Esophagus muscularis mucosa (tissue), 4 donors: ENCODE data around the gene C4orf50. TPM values are rescaled to one million over a fixed set of nuclear protein-coding genes. Genes with fewer than 3 reads are reported as not detected.

ENCODE experiments used
- DNase-seq: peaks from one replicate; pipeline ENCODE4 v3.0.0-alpha.2; 2017; ENCODE audit errors: extremely low spot score
- H3K27ac ChIP-seq, 4 donors: fragments of 200-600 bp; sonication (generic); replicated peaks in 1 of 4; 1 replicate in 3 of 4; 2 replicates in 1 of 4; pipeline ENCODE4 v1.5.1; 2016 to 2019; ENCODE audit warnings: mild to moderate bottlenecking in 1 of 4
- H3K27me3 ChIP-seq, 4 donors: fragments of 200-600 bp; sonication (generic); one replicate each; pipeline versions ENCODE4 v1.5.1 to v1.6.0; 2016 to 2019
- H3K36me3 ChIP-seq, 4 donors: fragments of 200-600 bp; sonication (generic); one replicate each; pipeline ENCODE4 v1.5.1; 2016 to 2019
- H3K4me1 ChIP-seq, 4 donors: fragments of 200-600 bp; sonication (generic); one replicate each; pipeline ENCODE4 v1.5.1; 2016 to 2019
- H3K4me3 ChIP-seq, 4 donors: fragments of 200-600 bp; sonication (generic); 1 replicate in 2 of 4; 2 replicates in 2 of 4; pipeline ENCODE4 v1.5.1; 2016 to 2019; ENCODE audit warnings: mild to moderate bottlenecking in 4 of 4, moderate library complexity in 1 of 4
- H3K9me3 ChIP-seq, 4 donors: fragments of 200-600 bp; sonication (generic); 1 replicate in 3 of 4; 2 replicates in 1 of 4; pipeline ENCODE4 v1.5.1; 2016 to 2019
- EP300 ChIP-seq: sonication (generic); formaldehyde crosslinking; IDR thresholded peaks from one replicate; pipeline ENCODE4 v1.6.1; 2017; ENCODE audit warnings: antibody characterized with exemption
- POLR2A ChIP-seq: fragments of 450-650 bp; IDR thresholded peaks from one replicate; pipeline ENCODE4 v1.6.1; 2017; ENCODE audit warnings: antibody characterized with exemption, moderate library complexity, mild to moderate bottlenecking, low read depth
- POLR2AphosphoS5 ChIP-seq, 2 donors: sonication (generic); formaldehyde crosslinking; IDR thresholded peaks; one replicate each; pipeline ENCODE4 v1.6.1; 2017; ENCODE audit warnings: antibody characterized with exemption in 2 of 2
- WGBS: methylation state at CpG from one replicate; pipeline ENCODE4 v1.1.5; 2018; 5-methylcytosine and 5-hydroxymethylcytosine counted together
- intact Hi-C: fragments of 100-400 bp; cut with DNase I; formaldehyde crosslinking; loops from one replicate; pipeline ENCODE4 v1.15.1; 2023
- total RNA-seq, 4 donors: library from RNA; depleted of rRNA; stranded (reverse); fragments of >200 nt; gene quantifications; one replicate each; pipeline versions ENCODE4 v1.1.0 to v1.2.1, GENCODE V29; 2016
- TF ChIP-seq, protein P1 (sequence below), 3 experiments: fragments of 200-600 bp in 2 of 3; fragments of 450-650 bp in 1 of 3; sonication (generic) in 2 of 3; IDR thresholded peaks; one replicate each; pipeline ENCODE4 v1.5.1; 2017 to 2019; ENCODE audit warnings: antibody characterized with exemption in 3 of 3, mild to moderate bottlenecking in 2 of 3, moderate library complexity in 1 of 3

The C4orf50 gene
- total RNA-seq, 4 donors from 2014 or later = 0.11 to 0.42 (median 0.26) TPM

DNA sequence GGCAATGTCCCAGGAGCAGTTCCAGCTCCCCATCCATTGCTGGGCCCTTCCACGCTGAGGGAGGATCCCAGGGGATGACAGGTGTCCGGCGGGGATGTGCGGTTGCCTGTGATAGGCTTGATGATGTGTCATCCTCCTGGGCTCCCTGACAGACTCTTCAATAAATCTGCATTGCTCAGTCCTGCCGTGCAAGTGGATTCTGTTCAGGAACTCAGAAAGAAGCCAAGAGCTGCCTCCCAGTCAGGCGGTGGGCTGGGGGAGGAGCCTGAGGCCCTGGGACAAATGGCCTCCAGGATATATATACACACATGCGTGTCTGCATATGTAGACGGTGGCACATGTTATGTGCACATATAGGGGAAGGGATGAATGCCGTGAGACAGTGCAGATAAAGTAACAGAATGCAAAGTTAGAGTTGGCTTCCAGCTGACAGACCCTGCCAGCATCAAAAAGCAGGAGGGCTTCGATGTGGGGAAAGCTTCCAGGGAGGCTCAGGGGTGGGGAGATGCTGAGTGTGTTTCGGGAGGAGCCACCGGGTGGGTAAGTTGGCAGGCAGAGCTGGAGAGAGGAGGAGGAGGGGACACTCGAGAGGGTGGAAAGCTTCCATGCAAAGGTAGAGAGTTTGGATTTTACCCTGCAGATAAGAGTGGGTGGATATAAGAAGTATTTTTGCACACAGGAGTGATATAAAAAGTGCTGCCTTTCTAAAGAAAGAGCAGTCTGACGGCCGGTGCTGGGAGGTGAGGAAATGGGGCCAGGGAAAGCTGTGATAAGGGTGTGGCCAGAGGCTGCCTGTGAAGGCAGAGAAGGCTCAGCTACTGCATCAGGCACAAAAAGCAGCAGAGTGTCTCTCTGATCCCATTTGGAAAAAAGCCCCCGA lies 96.9 kb downstream of the C4orf50 start:
- DNase-seq = no peak
- WGBS = 29% methylated on average over 16 of the region's 16 CpGs

DNA sequence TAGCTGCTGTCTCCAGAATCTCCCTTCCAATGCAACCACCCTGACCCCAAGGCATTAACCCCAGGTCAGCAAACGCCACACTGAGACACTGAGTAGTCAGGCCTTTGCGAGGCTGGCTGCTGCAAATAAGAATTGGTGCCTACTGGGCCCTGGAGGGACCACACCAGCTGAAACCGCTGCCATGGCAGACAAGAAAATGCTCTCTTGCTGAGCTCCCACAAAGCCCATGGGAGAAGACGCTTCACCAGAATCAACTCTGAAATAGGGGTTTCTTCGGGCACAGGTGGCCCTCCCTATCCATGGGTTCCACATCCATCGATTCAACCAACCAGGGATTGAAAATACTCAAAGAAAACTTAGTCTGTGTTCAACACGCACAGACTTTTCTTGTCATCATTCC lies 98.7 kb downstream of the C4orf50 start:
- peaks cover 0 to 4% (median 0%) of the 10 kb centered on the region in 4 donors for H3K9me3 ChIP-seq
- no peak for DNase-seq
- peaks cover 0 to 76% (median 0%) of the 10 kb centered on the region in 4 donors for H3K27me3 ChIP-seq
- no peaks in the 10 kb centered on the region for H3K36me3 ChIP-seq
- H3K27ac ChIP-seq = no peak overlapping the region
- H3K4me3 ChIP-seq = no peak overlapping the region
- intact Hi-C loops = no loop called here
- H3K4me1 ChIP-seq = no peaks in the 10 kb centered on the region
- TF ChIP-seq, protein P1, sequence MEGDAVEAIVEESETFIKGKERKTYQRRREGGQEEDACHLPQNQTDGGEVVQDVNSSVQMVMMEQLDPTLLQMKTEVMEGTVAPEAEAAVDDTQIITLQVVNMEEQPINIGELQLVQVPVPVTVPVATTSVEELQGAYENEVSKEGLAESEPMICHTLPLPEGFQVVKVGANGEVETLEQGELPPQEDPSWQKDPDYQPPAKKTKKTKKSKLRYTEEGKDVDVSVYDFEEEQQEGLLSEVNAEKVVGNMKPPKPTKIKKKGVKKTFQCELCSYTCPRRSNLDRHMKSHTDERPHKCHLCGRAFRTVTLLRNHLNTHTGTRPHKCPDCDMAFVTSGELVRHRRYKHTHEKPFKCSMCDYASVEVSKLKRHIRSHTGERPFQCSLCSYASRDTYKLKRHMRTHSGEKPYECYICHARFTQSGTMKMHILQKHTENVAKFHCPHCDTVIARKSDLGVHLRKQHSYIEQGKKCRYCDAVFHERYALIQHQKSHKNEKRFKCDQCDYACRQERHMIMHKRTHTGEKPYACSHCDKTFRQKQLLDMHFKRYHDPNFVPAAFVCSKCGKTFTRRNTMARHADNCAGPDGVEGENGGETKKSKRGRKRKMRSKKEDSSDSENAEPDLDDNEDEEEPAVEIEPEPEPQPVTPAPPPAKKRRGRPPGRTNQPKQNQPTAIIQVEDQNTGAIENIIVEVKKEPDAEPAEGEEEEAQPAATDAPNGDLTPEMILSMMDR (IDR thresholded peaks at IDR 0.05) = no peak
- TF ChIP-seq EP300 (no peak), POLR2AphosphoS5 (IDR thresholded peaks at IDR 0.05) (no peak), POLR2A (no peak)
- 89% methylated on average over 7 of the region's 7 CpGs for WGBS

More for the DNA sequence above, 96.9 kb downstream of the C4orf50 start:
- Histone ChIP-seq H3K4me1 (no peaks in the 10 kb centered on the region), H3K4me3 (no peak overlapping the region), H3K27me3 (peaks cover 0 to 85% (median 0%) of the 10 kb centered on the region in 4 donors), H3K36me3 (no peaks in the 10 kb centered on the region), H3K27ac (no peak overlapping the region), H3K9me3 (no peaks in the 10 kb centered on the region)
- no peak for TF ChIP-seq POLR2A
- TF ChIP-seq, protein P1 (IDR thresholded peaks at IDR 0.05) = no peak
- no peak for TF ChIP-seq EP300
- TF ChIP-seq POLR2AphosphoS5 (IDR thresholded peaks at IDR 0.05) = no peak
- intact Hi-C loops = no loop called here

DNA sequence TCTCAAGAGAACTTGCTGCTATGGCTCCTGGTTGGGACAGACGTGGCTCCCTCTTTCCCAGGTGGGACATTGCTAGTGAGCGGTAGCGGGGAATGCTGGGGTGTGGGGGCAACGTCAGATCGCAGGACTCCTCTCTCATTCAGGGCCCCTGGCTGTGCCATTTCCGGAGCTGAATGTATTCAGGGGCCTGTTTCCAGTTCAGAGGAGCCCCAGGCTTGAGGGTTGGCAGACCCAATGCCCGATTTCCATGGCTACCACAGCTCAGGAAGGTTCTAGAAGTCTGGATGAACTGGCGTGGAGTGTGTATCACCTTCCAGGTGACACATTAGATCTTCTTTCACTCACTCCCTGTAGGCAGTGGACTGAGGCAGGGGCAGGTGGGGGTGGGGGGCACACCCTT lies 99.2 kb downstream of the C4orf50 start:
- Histone ChIP-seq H3K27me3 (peaks cover 0 to 70% (median 0%) of the 10 kb centered on the region in 4 donors), H3K27ac (no peak overlapping the region), H3K4me3 (no peak overlapping the region), H3K9me3 (peaks cover 0 to 4% (median 0%) of the 10 kb centered on the region in 4 donors), H3K4me1 (no peaks in the 10 kb centered on the region), H3K36me3 (no peaks in the 10 kb centered on the region)
- DNase-seq = no peak
- 85% methylated on average over 6 of the region's 8 CpGs for WGBS
- intact Hi-C loops = no loop called here
- TF ChIP-seq, protein P1 (IDR thresholded peaks at IDR 0.05) = no peak
- TF ChIP-seq POLR2A = no peak
- TF ChIP-seq EP300 = no peak
- TF ChIP-seq POLR2AphosphoS5 (IDR thresholded peaks at IDR 0.05) = no peak

DNA sequence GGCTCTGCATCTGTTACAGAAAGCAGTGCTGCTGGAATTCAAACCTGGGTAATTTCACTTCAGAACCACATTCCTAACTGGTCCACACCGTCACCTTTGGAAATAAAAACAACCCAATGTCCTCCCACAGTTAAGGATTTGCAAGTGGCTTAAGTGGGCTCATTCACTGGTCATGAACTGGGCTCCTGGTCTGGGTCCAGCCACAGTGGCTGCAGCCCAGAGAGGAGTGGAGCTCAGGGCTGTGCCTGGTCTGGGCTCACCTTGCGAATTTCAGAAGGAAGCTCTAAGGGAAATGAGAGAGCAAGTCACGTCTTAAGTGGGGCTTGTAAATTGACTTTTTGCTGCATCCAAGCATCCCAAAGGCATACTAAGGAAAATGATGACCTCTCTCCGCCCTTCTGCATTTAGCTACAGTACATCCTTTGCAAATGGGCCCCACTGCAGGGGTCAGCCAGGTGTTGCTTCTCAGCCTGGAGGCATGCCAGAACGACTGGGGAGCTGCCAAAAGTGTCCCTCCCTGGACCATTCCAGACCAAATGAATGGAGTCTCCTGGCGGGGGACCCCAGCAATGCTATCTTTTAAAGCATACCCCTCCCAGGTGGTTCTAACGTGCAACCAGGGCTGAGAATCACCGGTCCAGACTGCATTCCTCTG lies 99.8 kb downstream of the C4orf50 start:
- Histone ChIP-seq H3K27ac (no peak overlapping the region), H3K4me1 (no peaks in the 10 kb centered on the region), H3K36me3 (no peaks in the 10 kb centered on the region), H3K4me3 (no peak overlapping the region), H3K9me3 (peaks cover 0 to 4% (median 0%) of the 10 kb centered on the region in 4 donors), H3K27me3 (peaks cover 0 to 68% (median 0%) of the 10 kb centered on the region in 4 donors)
- no peak for DNase-seq
- intact Hi-C loops = no loop called here
- TF ChIP-seq, protein P1 (IDR thresholded peaks at IDR 0.05) = no peak
- TF ChIP-seq POLR2AphosphoS5 (IDR thresholded peaks at IDR 0.05) (no peak), EP300 (no peak), POLR2A (no peak)
- WGBS = 50% methylated on average over 7 of the region's 8 CpGs
